CD14-positive monocyte (primary cell): ENCODE results near the gene CAST. TPM values are rescaled to one million over a fixed set of nuclear protein-coding genes. Genes with fewer than 3 reads are reported as not detected.

Experiments
- DNase-seq, 3 donors: peaks; one replicate each; pipeline ENCODE4 v3.0.0-alpha.2; 2011 to 2022
- H2AFZ ChIP-seq: 2 replicates; pipeline ENCODE4 v1.6.0; 2012; ENCODE audit warnings: mild to moderate bottlenecking, low read depth, low read length, inconsistent platforms; ENCODE audit not compliant: insufficient read depth, poor library complexity, severe bottlenecking
- H3K27ac ChIP-seq, 2 donors: 1 replicate in 1 of 2; 2 replicates in 1 of 2; pipeline ENCODE4 v1.5.1; 2012 to 2013; ENCODE audit warnings: low read length in 2 of 2, control low read depth in 1 of 2, inconsistent platforms in 1 of 2, low read depth in 1 of 2, mild to moderate bottlenecking in 1 of 2
- H3K27me3 ChIP-seq, 2 donors: one replicate each; pipeline versions ENCODE4 v1.6.0 to v1.6.1; 2011 to 2013; ENCODE audit warnings: low read length in 2 of 2; ENCODE audit not compliant: control insufficient read depth in 2 of 2, insufficient read depth in 2 of 2
- H3K36me3 ChIP-seq, 2 donors: replicated peaks in 1 of 2; 1 replicate in 1 of 2; 2 replicates in 1 of 2; pipeline versions ENCODE4 v1.5.1 to v1.6.1; 2012 to 2013; ENCODE audit warnings: low read length in 2 of 2, control low read depth in 1 of 2, inconsistent platforms in 1 of 2, mild to moderate bottlenecking in 1 of 2; ENCODE audit not compliant: insufficient read depth in 2 of 2, control insufficient read depth in 1 of 2
- H3K4me1 ChIP-seq, 2 donors: 1 replicate in 1 of 2; 2 replicates in 1 of 2; pipeline versions ENCODE4 v1.5.1 to v1.6.1; 2012 to 2013; ENCODE audit warnings: low read length in 2 of 2, control low read depth in 1 of 2, inconsistent platforms in 1 of 2, mild to moderate bottlenecking in 1 of 2, moderate library complexity in 1 of 2; ENCODE audit not compliant: insufficient read depth in 2 of 2, control insufficient read depth in 1 of 2
- H3K4me2 ChIP-seq: replicated peaks from 2 replicates; pipeline ENCODE3; 2012; ENCODE audit warnings: low read length, moderate library complexity, mild to moderate bottlenecking; ENCODE audit not compliant: poor library complexity, severe bottlenecking; ENCODE audit errors: extremely low read depth
- H3K4me3 ChIP-seq, 3 experiments: fragments of 200-600 bp in 1 of 3; sonication (generic) in 1 of 3; replicated peaks in 1 of 3; 1 replicate in 2 of 3; 2 replicates in 1 of 3; pipeline ENCODE4 v1.5.1; 2011 to 2013; ENCODE audit warnings: low read length in 3 of 3, mild to moderate bottlenecking in 3 of 3, control low read depth in 2 of 3, low read depth in 2 of 3, inconsistent platforms in 1 of 3, moderate library complexity in 1 of 3
- H3K79me2 ChIP-seq: 2 replicates; pipeline ENCODE4 v1.6.0; 2012; ENCODE audit warnings: mild to moderate bottlenecking, control low read depth, inconsistent platforms, low read length, moderate library complexity; ENCODE audit not compliant: insufficient read depth
- H3K9ac ChIP-seq: 2 replicates; pipeline ENCODE4 v1.6.0; 2017; ENCODE audit warnings: low read length, mild to moderate bottlenecking; ENCODE audit not compliant: insufficient read depth, poor library complexity, severe bottlenecking
- H3K9me3 ChIP-seq, 2 donors: replicated peaks in 1 of 2; 1 replicate in 1 of 2; 2 replicates in 1 of 2; pipeline versions ENCODE4 v1.5.1 to v1.6.1; 2012 to 2013; ENCODE audit warnings: low read length in 2 of 2, control low read depth in 1 of 2; ENCODE audit not compliant: control insufficient read depth in 1 of 2, insufficient read depth in 1 of 2
- H4K20me1 ChIP-seq: 2 replicates; pipeline ENCODE4 v1.6.0; 2012; ENCODE audit warnings: mild to moderate bottlenecking, low read length, control low read depth, moderate library complexity; ENCODE audit not compliant: insufficient read depth
- H3K27ac Mint-ChIP-seq, 7 donors: one replicate each; pipeline ENCODE4 v1.8.0; 2020; ENCODE audit warnings: mild to moderate bottlenecking in 7 of 7, mixed read lengths in 7 of 7, moderate library complexity in 6 of 7, inconsistent platforms in 2 of 7
- H3K27me3 Mint-ChIP-seq, 3 donors: one replicate each; pipeline ENCODE4 v1.8.0; 2021 to 2022; ENCODE audit warnings: low read depth in 3 of 3, mild to moderate bottlenecking in 3 of 3, mixed read lengths in 3 of 3, moderate library complexity in 3 of 3, inconsistent platforms in 1 of 3
- H3K36me3 Mint-ChIP-seq, 2 donors: one replicate each; pipeline ENCODE4 v1.8.0; 2020; ENCODE audit warnings: mixed read lengths in 2 of 2, inconsistent platforms in 1 of 2, mild to moderate bottlenecking in 1 of 2
- H3K4me1 Mint-ChIP-seq: one replicate; pipeline ENCODE4 v1.8.0; 2020; ENCODE audit warnings: mild to moderate bottlenecking, mixed read lengths
- H3K4me3 Mint-ChIP-seq, 2 donors: one replicate each; pipeline ENCODE4 v1.8.0; 2020; ENCODE audit warnings: mild to moderate bottlenecking in 2 of 2, mixed read lengths in 2 of 2, moderate library complexity in 1 of 2
- H3K9me3 Mint-ChIP-seq, 7 donors: one replicate each; pipeline ENCODE4 v1.8.0; 2020 to 2022; ENCODE audit warnings: mixed read lengths in 7 of 7, mild to moderate bottlenecking in 6 of 7, moderate library complexity in 6 of 7, inconsistent platforms in 2 of 7
- WGBS: methylation state at CpG from one replicate; pipeline ENCODE4 v1.1.5; 2013; ENCODE audit warnings: missing lambda C conversion rate; ENCODE audit not compliant: insufficient coverage; 5-methylcytosine and 5-hydroxymethylcytosine counted together
- intact Hi-C, 2 donors: fragments of 100-400 bp; cut with micrococcal nuclease; formaldehyde crosslinking; loops; one replicate each; pipeline versions ENCODE4 v1.15.0 to v1.15.1; 2023
- polyA plus RNA-seq, 3 donors: library from polyadenylated mRNA; depleted of rRNA in 1 of 3; unstranded in 2 of 3; stranded (reverse) in 1 of 3; fragments of 300-500 nt in 2 of 3; fragments of >200 nt in 1 of 3; fragmentation: Illumina TruSeq in 2 of 3; gene quantifications; 1 replicate in 2 of 3; 2 replicates in 1 of 3; pipeline ENCODE4 v1.2.3, GENCODE V29; 2012 to 2021
- TF ChIP-seq, protein P1 (sequence below): fragments of 200-600 bp; IDR thresholded peaks from one replicate; pipeline ENCODE4 v1.8.0; 2022; ENCODE audit warnings: antibody characterized with exemption, mild to moderate bottlenecking

The CAST gene
- polyA plus RNA-seq, 3 donors: 49.6 to 125 (median 76.8) TPM

DNA sequence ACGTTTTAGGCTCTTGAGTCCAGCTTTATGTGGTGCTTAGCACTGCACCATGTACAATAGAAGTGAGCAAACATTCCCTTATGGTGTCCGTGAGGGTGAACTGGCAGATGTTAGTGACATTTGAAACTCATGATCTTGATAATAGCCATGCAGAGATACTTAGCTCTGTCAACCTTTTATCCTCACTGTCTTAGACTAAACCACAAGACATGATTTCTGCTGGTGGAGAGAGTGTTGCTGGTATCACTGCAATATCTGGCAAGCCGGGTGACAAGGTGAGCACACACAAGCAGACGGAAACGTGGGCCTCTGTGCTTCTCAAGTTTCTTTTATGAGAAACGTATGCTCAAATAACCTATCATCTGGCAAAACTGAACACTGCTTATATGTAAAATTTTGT is 68.4 kb downstream of the CAST start:
- Histone ChIP-seq H3K9me3 (no peaks in the 10 kb centered on the region), H3K4me3 (no peak overlapping the region), H2AFZ (no peak overlapping the region), H3K4me2 (no peak overlapping the region), H4K20me1 (peaks cover 87% of the 10 kb centered on the region), H3K4me1 (no peaks in the 10 kb centered on the region), H3K27ac (no peak overlapping the region), H3K79me2 (peaks cover 20% of the 10 kb centered on the region), H3K36me3 (peaks cover 63 to 86% of the 10 kb centered on the region in 2 donors), H3K9ac (no peak overlapping the region), H3K27me3 (no peaks in the 10 kb centered on the region)
- no CpG with 5 or more reads among the region's 6 CpGs for WGBS
- Mint-ChIP-seq H3K27ac (peak overlapping the region in 2 of 7 donors; percentile 5 to 41), H3K4me3 (no peak overlapping the region), H3K36me3 (peaks cover 61 to 81% of the 10 kb centered on the region in 2 donors), H3K27me3 (no peaks in the 10 kb centered on the region), H3K4me1 (no peaks in the 10 kb centered on the region), H3K9me3 (no peaks in the 10 kb centered on the region)
- TF ChIP-seq, protein P1, sequence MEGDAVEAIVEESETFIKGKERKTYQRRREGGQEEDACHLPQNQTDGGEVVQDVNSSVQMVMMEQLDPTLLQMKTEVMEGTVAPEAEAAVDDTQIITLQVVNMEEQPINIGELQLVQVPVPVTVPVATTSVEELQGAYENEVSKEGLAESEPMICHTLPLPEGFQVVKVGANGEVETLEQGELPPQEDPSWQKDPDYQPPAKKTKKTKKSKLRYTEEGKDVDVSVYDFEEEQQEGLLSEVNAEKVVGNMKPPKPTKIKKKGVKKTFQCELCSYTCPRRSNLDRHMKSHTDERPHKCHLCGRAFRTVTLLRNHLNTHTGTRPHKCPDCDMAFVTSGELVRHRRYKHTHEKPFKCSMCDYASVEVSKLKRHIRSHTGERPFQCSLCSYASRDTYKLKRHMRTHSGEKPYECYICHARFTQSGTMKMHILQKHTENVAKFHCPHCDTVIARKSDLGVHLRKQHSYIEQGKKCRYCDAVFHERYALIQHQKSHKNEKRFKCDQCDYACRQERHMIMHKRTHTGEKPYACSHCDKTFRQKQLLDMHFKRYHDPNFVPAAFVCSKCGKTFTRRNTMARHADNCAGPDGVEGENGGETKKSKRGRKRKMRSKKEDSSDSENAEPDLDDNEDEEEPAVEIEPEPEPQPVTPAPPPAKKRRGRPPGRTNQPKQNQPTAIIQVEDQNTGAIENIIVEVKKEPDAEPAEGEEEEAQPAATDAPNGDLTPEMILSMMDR: no peak
- intact Hi-C loops: no loop called here
- no peak for DNase-seq

DNA sequence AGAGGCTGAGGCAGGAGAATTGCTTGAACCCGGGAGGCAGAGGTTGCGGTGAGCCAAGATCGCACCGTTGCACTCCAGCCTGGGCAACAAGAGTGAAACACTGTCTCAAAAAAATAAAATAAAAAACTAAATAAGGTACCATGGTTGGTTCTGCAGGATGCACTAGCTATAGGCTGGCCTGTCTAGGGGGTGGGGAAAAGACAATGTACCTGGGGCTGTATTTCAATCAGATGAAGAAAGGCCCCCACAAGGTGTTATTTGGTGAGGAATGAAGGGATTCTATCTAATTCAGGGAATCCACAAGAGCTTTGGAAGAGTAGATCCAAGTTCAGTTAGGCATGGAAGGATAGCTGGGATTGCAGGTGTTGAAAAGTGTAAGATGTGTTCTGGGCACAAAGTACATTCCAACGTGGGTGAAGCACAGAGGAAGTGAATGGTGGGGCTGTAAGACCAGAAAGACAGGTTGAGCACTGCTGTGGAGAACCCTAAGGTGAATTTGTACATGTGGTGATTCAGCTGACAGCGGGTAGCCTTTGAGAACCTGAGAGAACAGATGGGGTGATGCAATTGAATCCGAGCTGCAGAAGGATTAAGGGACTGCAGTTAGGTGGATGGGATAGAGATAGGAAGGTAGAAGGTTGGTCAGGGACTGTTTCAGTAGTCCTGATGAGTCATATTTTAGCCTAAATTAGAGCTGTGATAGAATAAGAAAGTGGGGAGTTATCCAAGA is 71.8 kb downstream of the CAST start:
- Mint-ChIP-seq H3K27ac (peak overlapping the region in 3 of 7 donors; percentile 37 to 63 (median 38)), H3K4me3 (no peak overlapping the region), H3K36me3 (peaks cover 70 to 86% of the 10 kb centered on the region in 2 donors), H3K27me3 (no peaks in the 10 kb centered on the region), H3K4me1 (no peaks in the 10 kb centered on the region), H3K9me3 (no peaks in the 10 kb centered on the region)
- TF ChIP-seq, protein P1: no peak
- H3K4me1 ChIP-seq: no peaks in the 10 kb centered on the region
- H3K79me2 ChIP-seq: peaks cover 21% of the 10 kb centered on the region
- no peak overlapping the region for H3K9ac ChIP-seq
- H2AFZ ChIP-seq: no peak overlapping the region
- H3K27ac ChIP-seq: no peak overlapping the region
- peaks cover 80% of the 10 kb centered on the region for H4K20me1 ChIP-seq
- intact Hi-C loops: no loop called here
- no peak overlapping the region for H3K4me3 ChIP-seq
- no peaks in the 10 kb centered on the region for H3K27me3 ChIP-seq
- no peaks in the 10 kb centered on the region for H3K9me3 ChIP-seq
- 76% methylated on average over 3 of the region's 7 CpGs for WGBS
- DNase-seq: no peak
- H3K36me3 ChIP-seq: peaks cover 78 to 88% of the 10 kb centered on the region in 2 donors
- H3K4me2 ChIP-seq: no peak overlapping the region
